Right lobe of liver (tissue), 6 donors: ENCODE results near the gene IL17B. TPM values are rescaled to one million over a fixed set of nuclear protein-coding genes. Genes with fewer than 3 reads are reported as not detected.

Source experiments
- ATAC-seq, 4 donors: fragments of 200-7000 bp; cut with Tn5 transposase; one replicate each; pipeline ENCODE4 v1.9.1; 2020; ENCODE audit warnings: mild to moderate bottlenecking in 4 of 4, moderate library complexity in 4 of 4
- DNase-seq, 3 donors: peaks; one replicate each; pipeline ENCODE4 v3.0.0-alpha.2; 2020
- H3K27ac ChIP-seq, 3 donors: fragments of 200-600 bp; one replicate each; pipeline ENCODE4 v1.8.0; 2022
- H3K27me3 ChIP-seq, 2 donors: fragments of 200-600 bp; one replicate each; pipeline ENCODE4 v1.8.0; 2022
- H3K36me3 ChIP-seq, 4 donors: fragments of 200-600 bp; sonication (generic) in 1 of 4; one replicate each; pipeline versions ENCODE4 v1.5.1 to v1.8.0; 2017 to 2022; ENCODE audit warnings: control low read depth in 1 of 4
- H3K4me1 ChIP-seq, 4 donors: fragments of 200-600 bp; sonication (generic) in 1 of 4; one replicate each; pipeline versions ENCODE4 v1.5.1 to v1.8.0; 2017 to 2022; ENCODE audit warnings: control low read depth in 1 of 4
- H3K4me3 ChIP-seq, 3 donors: fragments of 200-600 bp; one replicate each; pipeline ENCODE4 v1.8.0; 2022
- H3K9me3 ChIP-seq, 4 donors: fragments of 200-600 bp; sonication (generic) in 1 of 4; one replicate each; pipeline versions ENCODE4 v1.5.1 to v1.8.0; 2017 to 2022; ENCODE audit warnings: control low read depth in 1 of 4
- POLR2A ChIP-seq: fragments of 450-650 bp; IDR thresholded peaks from one replicate; pipeline ENCODE4 v1.6.1; 2017; ENCODE audit warnings: antibody characterized with exemption, mild to moderate bottlenecking
- WGBS: methylation state at CpG from one replicate; pipeline ENCODE4 v1.1.6; 2018; ENCODE audit warnings: low coverage, low lambda C conversion rate; ENCODE audit not compliant: insufficient coverage; ENCODE audit errors: missing lambda C conversion rate; 5-methylcytosine and 5-hydroxymethylcytosine counted together
- intact Hi-C, 2 donors: fragments of 100-400 bp; cut with DNase I; formaldehyde crosslinking; loops; one replicate each; pipeline versions ENCODE4 v1.11.2 to v1.14.1; 2022
- total RNA-seq, 6 experiments: library from RNA; depleted of rRNA in 2 of 6; stranded (reverse); fragments of >200 nt in 2 of 6; fragmentation: NEBNext Ultra II Directional in 3 of 6; extraction: Animal tissue kit (Norgen Biotek cat#: 25700) in 3 of 6; gene quantifications; one replicate each; pipeline versions ENCODE4 v1.1.0 to v1.2.4, GENCODE V29; 2016 to 2023
- TF ChIP-seq, protein P1 (sequence below), 4 donors: fragments of 200-600 bp in 3 of 4; fragments of 450-650 bp in 1 of 4; IDR thresholded peaks; one replicate each; pipeline versions ENCODE4 v1.5.1 to v1.8.0; 2016 to 2022; ENCODE audit warnings: antibody characterized with exemption in 4 of 4, mild to moderate bottlenecking in 2 of 4
- donor health status: DM: no; HTN: yes; CAD: no.
- donor health status: DM: no; HTN: no; CAD: no.
- donor health status: DM: no; HTN: no; CAD: no.
- donor health status: DM: no; HTN: yes; CAD: no.
- donor health status: DM: no; HTN: yes; CAD: no.

The IL17B gene
- total RNA-seq, 6 experiments from 2014 or later = not detected

DNA sequence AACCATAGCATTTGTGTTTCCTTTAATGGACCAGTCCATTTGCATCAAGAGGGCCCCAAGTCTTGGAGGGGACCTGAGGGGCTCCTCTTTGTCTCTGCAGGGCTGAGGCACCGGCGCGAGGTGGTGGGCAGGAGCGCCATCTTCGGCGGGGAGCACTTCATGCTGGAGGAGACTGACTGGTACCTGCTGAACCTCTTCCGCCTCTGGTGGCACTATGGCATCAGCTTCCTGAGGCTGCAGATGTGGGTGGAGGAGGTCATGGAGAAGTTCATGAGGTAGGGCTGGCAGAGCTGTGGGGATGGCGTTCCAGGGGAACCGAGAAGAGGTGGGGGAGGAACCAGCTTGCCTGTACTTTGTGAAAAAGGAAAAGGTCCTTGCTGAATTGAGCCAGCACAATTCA is 15.2 kb downstream of the IL17B start:
- TF ChIP-seq, protein P1, sequence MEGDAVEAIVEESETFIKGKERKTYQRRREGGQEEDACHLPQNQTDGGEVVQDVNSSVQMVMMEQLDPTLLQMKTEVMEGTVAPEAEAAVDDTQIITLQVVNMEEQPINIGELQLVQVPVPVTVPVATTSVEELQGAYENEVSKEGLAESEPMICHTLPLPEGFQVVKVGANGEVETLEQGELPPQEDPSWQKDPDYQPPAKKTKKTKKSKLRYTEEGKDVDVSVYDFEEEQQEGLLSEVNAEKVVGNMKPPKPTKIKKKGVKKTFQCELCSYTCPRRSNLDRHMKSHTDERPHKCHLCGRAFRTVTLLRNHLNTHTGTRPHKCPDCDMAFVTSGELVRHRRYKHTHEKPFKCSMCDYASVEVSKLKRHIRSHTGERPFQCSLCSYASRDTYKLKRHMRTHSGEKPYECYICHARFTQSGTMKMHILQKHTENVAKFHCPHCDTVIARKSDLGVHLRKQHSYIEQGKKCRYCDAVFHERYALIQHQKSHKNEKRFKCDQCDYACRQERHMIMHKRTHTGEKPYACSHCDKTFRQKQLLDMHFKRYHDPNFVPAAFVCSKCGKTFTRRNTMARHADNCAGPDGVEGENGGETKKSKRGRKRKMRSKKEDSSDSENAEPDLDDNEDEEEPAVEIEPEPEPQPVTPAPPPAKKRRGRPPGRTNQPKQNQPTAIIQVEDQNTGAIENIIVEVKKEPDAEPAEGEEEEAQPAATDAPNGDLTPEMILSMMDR (IDR thresholded peaks at IDR 0.05) = no peak
- no peak for TF ChIP-seq POLR2A
- Histone ChIP-seq H3K4me3 (no peak overlapping the region), H3K36me3 (no peaks in the 10 kb centered on the region), H3K27me3 (no peaks in the 10 kb centered on the region), H3K27ac (no peak overlapping the region), H3K9me3 (no peaks in the 10 kb centered on the region), H3K4me1 (no peaks in the 10 kb centered on the region)
- intact Hi-C loops = no loop called here
- 65% methylated on average over 5 of the region's 9 CpGs for WGBS
- no peak for DNase-seq
- no peak for ATAC-seq

DNA sequence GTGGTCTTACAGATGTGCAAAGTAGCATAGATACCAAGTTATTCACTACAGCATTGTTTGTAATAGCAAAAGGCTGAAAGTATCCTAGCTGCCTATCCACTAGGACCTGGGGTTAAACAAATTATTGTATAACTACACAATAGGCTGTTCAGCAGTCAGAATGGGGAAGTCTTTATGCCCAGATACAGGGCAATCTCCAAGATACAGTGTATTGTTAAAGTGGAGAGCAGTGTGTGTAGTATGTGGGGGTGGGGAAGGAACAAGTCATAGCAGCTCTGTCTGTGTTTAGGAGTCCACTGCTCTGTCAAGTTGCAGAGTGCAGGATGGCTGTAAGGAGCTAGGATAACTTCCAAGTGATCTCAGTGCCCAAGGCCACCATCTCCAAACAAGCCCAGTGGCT is 15.7 kb downstream of the IL17B start:
- DNase-seq = no peak
- intact Hi-C loops = no loop called here
- Histone ChIP-seq H3K4me3 (no peak overlapping the region), H3K9me3 (no peaks in the 10 kb centered on the region), H3K27ac (no peak overlapping the region), H3K4me1 (no peaks in the 10 kb centered on the region), H3K27me3 (no peaks in the 10 kb centered on the region), H3K36me3 (no peaks in the 10 kb centered on the region)
- ATAC-seq = no peak
- TF ChIP-seq, protein P1 (IDR thresholded peaks at IDR 0.05) = no peak
- TF ChIP-seq POLR2A = no peak

DNA sequence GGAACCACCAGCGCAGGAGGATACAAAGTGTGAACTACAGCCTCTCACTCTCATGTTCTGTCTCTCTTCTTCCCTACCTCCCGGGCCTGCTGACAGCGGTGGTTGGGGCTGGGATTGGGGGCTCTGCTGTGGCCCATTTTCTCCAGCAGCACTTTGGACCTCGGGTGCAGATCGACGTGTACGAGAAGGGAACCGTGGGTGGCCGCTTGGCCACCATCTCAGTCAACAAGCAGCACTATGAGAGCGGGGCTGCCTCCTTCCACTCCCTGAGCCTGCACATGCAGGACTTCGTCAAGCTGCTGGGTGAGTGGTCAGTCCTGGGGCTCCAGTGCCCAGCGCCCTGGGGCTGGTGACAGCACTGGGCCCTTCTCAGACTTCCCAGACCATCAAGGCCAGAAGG is 16.6 kb downstream of the IL17B start:
- no peaks in the 10 kb centered on the region for H3K9me3 ChIP-seq
- H3K36me3 ChIP-seq = no peaks in the 10 kb centered on the region
- no peak for DNase-seq
- WGBS = 88% methylated on average over 3 of the region's 12 CpGs
- ATAC-seq = no peak
- TF ChIP-seq, protein P1 (IDR thresholded peaks at IDR 0.05) = no peak
- H3K27me3 ChIP-seq = no peaks in the 10 kb centered on the region
- H3K27ac ChIP-seq = no peak overlapping the region
- no peaks in the 10 kb centered on the region for H3K4me1 ChIP-seq
- H3K4me3 ChIP-seq = no peak overlapping the region
- intact Hi-C loops = no loop called here

DNA sequence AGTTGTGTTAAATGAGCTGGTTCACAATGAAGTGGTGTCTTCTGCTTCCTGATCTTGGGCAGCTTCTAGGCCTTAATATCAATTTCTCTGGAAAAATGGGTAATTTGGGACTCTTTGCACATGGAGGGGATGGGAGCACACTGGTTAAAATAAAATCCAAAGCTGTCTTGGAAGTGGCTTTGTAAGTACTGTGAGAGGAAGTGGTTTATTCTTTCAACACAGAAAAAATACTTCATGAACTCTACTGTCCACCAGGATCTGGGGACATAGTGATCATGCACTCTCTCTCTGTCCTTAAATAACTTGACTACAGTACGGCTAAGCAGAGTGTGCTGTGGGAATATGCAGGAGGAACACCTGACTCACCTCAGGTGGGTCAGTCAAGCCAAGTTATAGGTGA is 18.8 kb downstream of the IL17B start:
- Histone ChIP-seq H3K4me3 (no peak overlapping the region), H3K9me3 (no peaks in the 10 kb centered on the region), H3K27ac (no peak overlapping the region), H3K4me1 (no peaks in the 10 kb centered on the region), H3K36me3 (no peaks in the 10 kb centered on the region), H3K27me3 (no peaks in the 10 kb centered on the region)
- intact Hi-C loops = no loop called here
- no peak for DNase-seq
- WGBS = 50% methylated on average over 1 of the region's 1 CpG
- no peak for ATAC-seq
- TF ChIP-seq, protein P1 (IDR thresholded peaks at IDR 0.05) = no peak
- no peak for TF ChIP-seq POLR2A

DNA sequence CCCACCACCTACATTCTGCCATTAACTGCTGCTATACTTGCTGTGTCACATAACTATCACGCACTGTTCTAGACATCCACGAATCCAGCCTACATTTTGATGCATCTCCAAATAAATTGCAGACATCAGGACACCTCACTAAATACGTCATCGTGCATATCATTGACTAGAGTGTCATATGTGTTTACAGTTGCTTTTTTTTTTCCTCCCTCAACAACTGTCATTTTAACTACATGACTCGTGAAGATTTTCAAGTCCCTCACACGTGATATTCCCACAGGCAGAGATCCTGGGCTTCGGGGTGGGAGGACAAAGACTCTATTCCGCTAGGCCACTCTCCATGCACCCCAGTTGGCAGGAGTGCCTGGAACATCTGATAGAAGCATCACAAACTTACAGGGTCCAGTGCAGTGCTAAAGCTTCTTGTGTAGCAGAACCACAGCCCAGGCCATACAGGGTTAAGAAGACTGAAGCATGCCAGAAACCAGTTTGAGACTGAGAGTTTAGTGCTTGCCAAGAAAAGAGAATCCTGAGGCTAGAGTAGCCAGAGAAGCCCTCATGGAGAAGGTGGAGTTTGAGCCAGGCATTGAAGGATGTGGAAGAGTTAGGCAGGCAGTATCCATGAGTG is 20.1 kb downstream of the IL17B start:
- Histone ChIP-seq H3K27ac (no peak overlapping the region), H3K4me1 (no peaks in the 10 kb centered on the region), H3K27me3 (no peaks in the 10 kb centered on the region), H3K9me3 (no peaks in the 10 kb centered on the region), H3K36me3 (peaks cover 0 to 5% (median 0%) of the 10 kb centered on the region in 4 donors), H3K4me3 (no peak overlapping the region)
- ATAC-seq (no peak), DNase-seq (no peak)
- TF ChIP-seq, protein P1 (IDR thresholded peaks at IDR 0.05) = no peak
- TF ChIP-seq POLR2A = no peak
- intact Hi-C loops = no loop called here
- 72% methylated on average over 5 of the region's 8 CpGs for WGBS
